ENCODE measurements around the gene CDK2AP2. TPM values are rescaled to one million over a fixed set of nuclear protein-coding genes. Genes with fewer than 3 reads are reported as not detected.

The CDK2AP2 gene
- total RNA-seq, 4 donors from 2014 or later, result 90.0 to 240 (median 148) TPM

DNA sequence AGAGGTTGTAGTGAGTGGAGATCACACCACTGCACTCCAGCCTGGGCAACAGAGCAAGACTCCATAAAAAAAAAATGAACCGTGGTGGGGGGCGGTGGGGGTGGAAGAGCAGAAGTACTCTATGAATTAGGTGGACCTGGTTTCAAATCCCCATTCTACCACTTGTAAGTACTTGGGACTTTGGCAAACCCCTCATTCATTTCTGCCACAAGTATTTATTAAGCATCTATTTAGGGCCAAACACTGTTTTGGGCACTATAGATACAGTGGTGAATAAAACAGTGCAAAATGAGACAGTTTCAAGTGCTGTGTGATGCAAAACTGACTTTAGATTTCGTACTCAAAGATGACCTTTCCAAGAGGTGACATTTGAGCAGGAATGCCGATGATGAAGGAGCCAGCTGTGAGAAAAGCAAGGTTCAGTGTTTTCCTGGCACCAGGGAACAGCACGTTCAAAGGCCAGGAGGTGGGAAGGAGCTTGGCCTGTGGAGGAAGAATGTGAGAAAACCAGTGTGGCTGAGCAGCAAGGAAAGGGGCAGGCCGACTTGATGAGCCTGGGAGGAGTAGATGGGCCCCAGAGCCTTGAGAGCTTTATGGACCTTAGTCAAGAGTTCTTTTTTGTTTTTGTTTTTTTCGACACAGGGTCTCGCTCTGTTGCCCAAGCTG, 37.5 kb downstream of the CDK2AP2 start:
- Histone ChIP-seq H3K27ac (no peak overlapping the region), H3K4me3 (replicated peaks in 1 of 3) (no peak overlapping the region), H3K9me3 (no peaks in the 10 kb centered on the region), H3K27me3 (no peaks in the 10 kb centered on the region), H3K36me3 (no peaks in the 10 kb centered on the region), H3K4me1 (peaks cover 19 to 35% of the 10 kb centered on the region in 2 donors)
- intact Hi-C loops (cut with DNase I), result no loop called here
- no peak for DNase-seq
- TF ChIP-seq, protein P1, sequence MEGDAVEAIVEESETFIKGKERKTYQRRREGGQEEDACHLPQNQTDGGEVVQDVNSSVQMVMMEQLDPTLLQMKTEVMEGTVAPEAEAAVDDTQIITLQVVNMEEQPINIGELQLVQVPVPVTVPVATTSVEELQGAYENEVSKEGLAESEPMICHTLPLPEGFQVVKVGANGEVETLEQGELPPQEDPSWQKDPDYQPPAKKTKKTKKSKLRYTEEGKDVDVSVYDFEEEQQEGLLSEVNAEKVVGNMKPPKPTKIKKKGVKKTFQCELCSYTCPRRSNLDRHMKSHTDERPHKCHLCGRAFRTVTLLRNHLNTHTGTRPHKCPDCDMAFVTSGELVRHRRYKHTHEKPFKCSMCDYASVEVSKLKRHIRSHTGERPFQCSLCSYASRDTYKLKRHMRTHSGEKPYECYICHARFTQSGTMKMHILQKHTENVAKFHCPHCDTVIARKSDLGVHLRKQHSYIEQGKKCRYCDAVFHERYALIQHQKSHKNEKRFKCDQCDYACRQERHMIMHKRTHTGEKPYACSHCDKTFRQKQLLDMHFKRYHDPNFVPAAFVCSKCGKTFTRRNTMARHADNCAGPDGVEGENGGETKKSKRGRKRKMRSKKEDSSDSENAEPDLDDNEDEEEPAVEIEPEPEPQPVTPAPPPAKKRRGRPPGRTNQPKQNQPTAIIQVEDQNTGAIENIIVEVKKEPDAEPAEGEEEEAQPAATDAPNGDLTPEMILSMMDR (IDR thresholded peaks at IDR 0.05), result no peak
- TF ChIP-seq POLR2A (IDR thresholded peaks at IDR 0.05), result no peak
- WGBS, 2 donors, result 72 to 77% methylated on average over 8 of the region's 8 CpGs

DNA sequence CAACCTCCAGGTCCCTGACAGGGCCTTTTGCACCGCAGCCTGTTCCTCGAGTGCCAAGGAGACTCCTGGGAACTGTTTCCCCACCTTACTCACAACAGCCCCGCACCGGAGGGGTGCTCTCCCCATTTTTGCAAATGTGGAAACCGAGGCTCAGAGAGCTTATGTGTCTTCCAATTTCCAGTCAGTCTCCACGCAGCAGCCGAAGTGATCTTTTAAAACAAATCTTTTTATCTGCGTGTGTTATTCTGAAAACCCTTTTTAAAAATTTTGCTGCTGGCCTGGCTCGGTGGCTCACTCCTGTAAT, 38.5 kb downstream of the CDK2AP2 start:
- Histone ChIP-seq H3K27ac (peak overlapping the region; percentile 82 to 85 (median 84)), H3K4me1 (peaks cover 19 to 42% of the 10 kb centered on the region in 2 donors), H3K36me3 (no peaks in the 10 kb centered on the region), H3K9me3 (no peaks in the 10 kb centered on the region), H3K4me3 (replicated peaks in 1 of 3) (peak overlapping the region; percentile 38 to 66 (median 49)), H3K27me3 (no peaks in the 10 kb centered on the region)
- DNase-seq, result no peak
- TF ChIP-seq, protein P1 (IDR thresholded peaks at IDR 0.05), result no peak
- peak in 1 of 2 donors; percentile 10 for TF ChIP-seq POLR2A (IDR thresholded peaks at IDR 0.05)
- intact Hi-C loops (cut with DNase I), result loop anchor here (5.0 to 10.0 kb wide), 2 partner anchors 47 to 75 kb away; partner anchors contain the start of gene RAD9A
- WGBS, 2 donors, result 12 to 14% methylated on average over 9 of the region's 9 CpGs

DNA sequence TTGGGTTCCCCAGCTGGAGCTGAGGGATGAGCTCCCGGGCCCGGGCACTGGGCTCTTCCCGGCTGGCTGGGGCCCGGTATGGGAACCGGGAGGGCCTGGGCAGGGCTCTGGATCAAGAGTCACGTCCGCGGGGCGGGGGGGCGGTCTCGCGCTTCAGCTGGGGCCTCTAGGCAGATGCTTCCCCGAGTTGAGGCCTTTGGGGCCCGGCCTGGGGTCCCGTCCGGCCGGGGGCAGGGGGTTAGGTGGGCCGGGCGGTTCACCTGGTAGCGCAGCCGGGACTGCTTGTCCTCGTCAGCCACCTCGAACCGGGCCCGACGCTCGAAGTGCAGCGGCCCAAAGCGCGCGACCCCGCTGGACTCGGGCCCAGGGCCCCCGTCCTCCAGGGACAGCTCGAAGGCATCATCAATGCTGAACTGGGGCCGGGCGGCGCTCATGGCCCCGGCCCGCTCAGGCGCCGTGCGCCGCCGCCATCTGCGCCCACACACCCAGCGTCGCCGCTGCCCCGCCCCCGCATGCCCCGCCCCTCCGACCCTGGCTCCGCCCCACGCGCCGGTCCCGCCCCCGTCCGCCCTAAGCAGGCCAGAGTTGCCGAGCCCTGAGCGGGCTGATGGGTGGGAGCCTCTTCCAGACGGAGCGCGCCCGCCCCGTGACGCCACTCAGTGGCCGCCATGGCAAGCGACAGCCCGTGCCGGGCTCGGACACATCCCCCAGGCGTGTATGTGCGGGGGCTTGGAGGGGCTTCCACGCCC, 39.0 kb downstream of the CDK2AP2 start, which contains the start of gene TMEM134:
TSS of gene TMEM134 (minus strand) at position 493 of the 749 bp plus-strand sequence. CDS start at position 434, 59 bp downstream.
- no peaks in the 10 kb centered on the region for H3K9me3 ChIP-seq
- intact Hi-C loops (cut with DNase I), result loop anchor here (5.0 to 10.0 kb wide), 2 partner anchors 47 to 74 kb away; partner anchors contain the start of gene RAD9A
- peak; percentile 91 for DNase-seq
- peaks cover 23 to 48% of the 10 kb centered on the region in 2 donors for H3K4me1 ChIP-seq
- TF ChIP-seq, protein P1 (IDR thresholded peaks at IDR 0.05), result peak in 5 of 6 experiments; percentile 9 to 49 (median 34)
- peak; percentile 8 to 78 for TF ChIP-seq POLR2A (IDR thresholded peaks at IDR 0.05)
- H3K27me3 ChIP-seq, result no peaks in the 10 kb centered on the region
- no peaks in the 10 kb centered on the region for H3K36me3 ChIP-seq
- 0% methylated on average over 2 to 9 of the region's 76 CpGs for WGBS, 2 donors
- peak within 1 kb of the TSS; percentile 66 to 92 (median 82) for H3K4me3 ChIP-seq (replicated peaks in 1 of 3)
- peak within 1 kb of the TSS; percentile 82 to 85 (median 84) for H3K27ac ChIP-seq

DNA sequence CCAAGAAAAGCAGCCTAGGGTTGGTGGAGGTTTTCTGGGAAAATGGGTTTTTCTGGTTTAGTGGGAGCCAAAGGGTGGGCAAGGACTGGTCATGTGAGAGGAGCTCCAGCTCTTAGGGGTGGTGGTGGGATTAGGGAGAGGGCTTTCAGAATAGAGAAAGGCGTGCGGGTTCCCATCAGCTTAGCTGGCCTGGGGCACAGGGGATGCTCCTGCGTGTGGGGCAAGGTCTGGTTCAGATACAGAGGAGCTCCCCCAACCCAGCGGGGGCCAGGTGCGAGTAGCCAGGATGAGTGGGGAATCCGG, 39.6 kb downstream of the CDK2AP2 start:
- peak overlapping the region; percentile 39 to 75 (median 67) for H3K27ac ChIP-seq
- no peaks in the 10 kb centered on the region for H3K36me3 ChIP-seq
- H3K4me3 ChIP-seq (replicated peaks in 1 of 3), result peak overlapping the region; percentile 66 to 92 (median 82)
- WGBS, 2 donors, result 4 to 17% methylated on average over 3 to 5 of the region's 6 CpGs
- H3K9me3 ChIP-seq, result no peaks in the 10 kb centered on the region
- peaks cover 25 to 52% of the 10 kb centered on the region in 2 donors for H3K4me1 ChIP-seq
- intact Hi-C loops (cut with DNase I), result loop anchor here (5.0 to 10.0 kb wide), 2 partner anchors 46 to 74 kb away; partner anchors contain the start of gene RAD9A
- no peaks in the 10 kb centered on the region for H3K27me3 ChIP-seq
- DNase-seq, result no peak
- TF ChIP-seq, protein P1 (IDR thresholded peaks at IDR 0.05), result no peak
- no peak for TF ChIP-seq POLR2A (IDR thresholded peaks at IDR 0.05)

Measured in thyroid gland (tissue), 4 donors.